GM23338 (cell line): Measurements from ENCODE around the gene TTLL5. TPM values are rescaled to one million over a fixed set of nuclear protein-coding genes. Genes with fewer than 3 reads are reported as not detected.

Source experiments
- ATAC-seq: fragments of 200-7000 bp; cut with Tn5 transposase; 3 replicates; pipeline ENCODE4 v1.9.1; 2020
- DNase-seq: peaks from one replicate; pipeline ENCODE4 v3.0.0-alpha.2; 2015; ENCODE audit warnings: low spot score
- H2AFZ ChIP-seq: fragments of 200-600 bp; sonication (generic); 2 replicates; pipeline ENCODE4 v1.8.0; 2016; ENCODE audit warnings: antibody characterized with exemption, mild to moderate bottlenecking, moderate library complexity
- H3F3A ChIP-seq: fragments of 200-600 bp; sonication (generic); replicated peaks from 2 replicates; pipeline ENCODE4 v1.8.0; 2017; ENCODE audit warnings: antibody characterized with exemption, mixed run types, low read depth
- H3K27ac ChIP-seq: fragments of 200-600 bp; sonication (generic); 2 replicates; pipeline ENCODE4 v1.6.1; 2016; ENCODE audit warnings: low read depth
- H3K27me3 ChIP-seq: fragments of 200-600 bp; sonication (generic); 2 replicates; pipeline ENCODE4 v1.8.0; 2016; ENCODE audit warnings: mild to moderate bottlenecking, mixed run types, moderate library complexity; ENCODE audit not compliant: insufficient read depth
- H3K36me3 ChIP-seq: fragments of 200-600 bp; sonication (generic); 2 replicates; pipeline ENCODE4 v1.8.0; 2016; ENCODE audit warnings: mild to moderate bottlenecking; ENCODE audit not compliant: insufficient read depth
- H3K4me1 ChIP-seq: fragments of 200-600 bp; sonication (generic); 2 replicates; pipeline ENCODE4 v1.8.0; 2016; ENCODE audit warnings: mild to moderate bottlenecking, moderate library complexity; ENCODE audit not compliant: insufficient read depth
- H3K4me2 ChIP-seq: fragments of 200-600 bp; sonication (generic); 2 replicates; pipeline ENCODE4 v1.7.1; 2017; ENCODE audit warnings: mixed run types
- H3K4me3 ChIP-seq: fragments of 200-600 bp; sonication (generic); 2 replicates; pipeline ENCODE4 v1.6.1; 2016; ENCODE audit warnings: mixed run types
- H3K79me2 ChIP-seq: fragments of 200-600 bp; sonication (generic); replicated peaks from 2 replicates; pipeline ENCODE4 v1.8.0; 2017; ENCODE audit warnings: mild to moderate bottlenecking; ENCODE audit not compliant: insufficient read depth
- H3K9me2 ChIP-seq: fragments of 200-600 bp; sonication (generic); 2 replicates; pipeline ENCODE4 v1.8.0; 2017; ENCODE audit not compliant: insufficient read depth
- H4K20me1 ChIP-seq: fragments of 200-600 bp; sonication (generic); replicated peaks from 2 replicates; pipeline ENCODE4 v1.8.0; 2017; ENCODE audit warnings: mild to moderate bottlenecking; ENCODE audit not compliant: insufficient read depth
- H3K27ac Mint-ChIP-seq: 2 replicates; pipeline ENCODE4 v1.8.0; 2020; ENCODE audit warnings: inconsistent platforms, mild to moderate bottlenecking, moderate library complexity, mixed read lengths
- H3K27me3 Mint-ChIP-seq: 3 replicates; pipeline ENCODE4 v1.8.0; 2022; ENCODE audit warnings: low read depth, mild to moderate bottlenecking, moderate library complexity, mixed read lengths, inconsistent platforms; ENCODE audit not compliant: insufficient read depth, poor library complexity
- H3K36me3 Mint-ChIP-seq: 3 replicates; pipeline ENCODE4 v1.8.0; 2021; ENCODE audit warnings: low read depth, mild to moderate bottlenecking, inconsistent platforms, moderate library complexity, mixed read lengths
- H3K4me1 Mint-ChIP-seq: 3 replicates; pipeline ENCODE4 v1.8.0; 2020; ENCODE audit warnings: mild to moderate bottlenecking, inconsistent platforms, mixed read lengths
- H3K4me3 Mint-ChIP-seq: 3 replicates; pipeline ENCODE4 v1.8.0; 2021; ENCODE audit warnings: moderate library complexity, mild to moderate bottlenecking, inconsistent platforms, mixed read lengths
- H3K9me3 Mint-ChIP-seq: 3 replicates; pipeline ENCODE4 v1.8.0; 2020; ENCODE audit warnings: moderate library complexity, mild to moderate bottlenecking, inconsistent platforms, mixed read lengths
- CREB1 ChIP-seq: fragments of 250-450 bp; sonication (Bioruptor Pico); IDR thresholded peaks from 2 replicates; pipeline ENCODE4 v1.5.0; 2020; ENCODE audit warnings: low read depth, mild to moderate bottlenecking, moderate library complexity
- CTCF ChIP-seq, 2 experiments: fragments of 200-600 bp in 1 of 2; sonication (generic) in 1 of 2; conservative IDR thresholded peaks; 2 replicates each; pipeline versions ENCODE4 v1.5.1 to v1.6.1; 2016 to 2017; ENCODE audit warnings: antibody characterized with exemption in 2 of 2, low read depth in 2 of 2, mild to moderate bottlenecking in 2 of 2, moderate library complexity in 1 of 2
- EZH2 ChIP-seq: fragments of 200-600 bp; sonication (generic); IDR thresholded peaks from one replicate; pipeline ENCODE4 v1.8.0; 2017; ENCODE audit warnings: antibody characterized with exemption, mild to moderate bottlenecking, low read depth; ENCODE audit not compliant: unreplicated experiment
- EZH2phosphoT487 ChIP-seq: fragments of 200-600 bp; sonication (generic); IDR thresholded peaks from one replicate; pipeline ENCODE4 v1.8.1; 2018; ENCODE audit warnings: antibody characterized with exemption; ENCODE audit not compliant: unreplicated experiment
- JUNB ChIP-seq: IDR thresholded peaks from one replicate; pipeline ENCODE4 v1.6.1; 2016; ENCODE audit warnings: antibody characterized with exemption; ENCODE audit not compliant: unreplicated experiment
- POLR2AphosphoS5 ChIP-seq: IDR thresholded peaks from 2 replicates; pipeline ENCODE4 v1.6.1; 2016; ENCODE audit warnings: antibody characterized with exemption, low read depth
- STAT1 ChIP-seq: IDR thresholded peaks from one replicate; pipeline ENCODE4 v1.6.1; 2016; ENCODE audit warnings: antibody characterized with exemption; ENCODE audit not compliant: unreplicated experiment
- ZNF114 ChIP-seq: fragments of 250-450 bp; sonication (Bioruptor Pico); IDR thresholded peaks from 2 replicates; pipeline ENCODE4 v1.5.0; 2020; ENCODE audit warnings: mild to moderate bottlenecking, moderate library complexity
- ZNF331 ChIP-seq: fragments of 250-450 bp; sonication (Bioruptor Pico); IDR thresholded peaks from 2 replicates; pipeline ENCODE4 v1.5.0; 2020; ENCODE audit warnings: low read depth, mild to moderate bottlenecking, moderate library complexity
- ZNF462 ChIP-seq: fragments of 250-450 bp; sonication (Bioruptor Pico); IDR thresholded peaks from 2 replicates; pipeline ENCODE4 v1.5.0; 2020; ENCODE audit warnings: mild to moderate bottlenecking, moderate library complexity
- polyA plus RNA-seq: library from polyadenylated mRNA; unstranded; fragments of >200 nt; fragmentation: Nextera tagmentation; extraction: Ambion mirVana; gene quantifications from 2 replicates; pipeline ENCODE4 v1.2.1, GENCODE V29; 2016
- total RNA-seq: library from RNA; depleted of rRNA; stranded (reverse); fragments of >200 nt; shearing (Covaris generic); gene quantifications from 2 replicates; pipeline ENCODE4 v1.2.3, GENCODE V29; 2014

TTLL5 gene
- total and polyA plus RNA-seq, 2 experiments from 2014 or later: 33.5 to 35.4 TPM

- Histone ChIP-seq H3K4me2 (peak overlapping the region; percentile 61), H3K79me2 (no peaks in the 10 kb centered on the region), H3K9me2 (peaks cover 15% of the 10 kb centered on the region), H3K36me3 (no peaks in the 10 kb centered on the region; the same call in 1 of the 2 replicates), H4K20me1 (no peaks in the 10 kb centered on the region), H3K27me3 (no peaks in the 10 kb centered on the region), H3K4me1 (peaks cover 29% of the 10 kb centered on the region), H3K27ac (peak overlapping the region; percentile 94), H3K4me3 (peak overlapping the region; percentile 30), H2AFZ (no peak overlapping the region), H3F3A (peaks cover 5% of the 10 kb centered on the region; the same call in 1 of the 2 replicates)
- peaks cover 7% of the 10 kb centered on the region for H3K27me3 Mint-ChIP-seq
- H3K27ac Mint-ChIP-seq: peak overlapping the region; percentile 92
- no peaks in the 10 kb centered on the region for H3K9me3 Mint-ChIP-seq
- H3K36me3 Mint-ChIP-seq: peaks cover 9% of the 10 kb centered on the region; the same call in 2 of the 3 replicates
- no peak for TF ChIP-seq ZNF114 (CRISPR knock-in tag)
- peak; percentile 12; the same call in 1 of the 2 replicates for TF ChIP-seq POLR2AphosphoS5
- peak; percentile 84 for TF ChIP-seq ZNF462 (CRISPR knock-in tag)
- TF ChIP-seq CREB1 (CRISPR knock-in tag): no peak
- TF ChIP-seq EZH2: no peak
- TF ChIP-seq EZH2phosphoT487: no peak
- no peak for TF ChIP-seq JUNB
- no peak for TF ChIP-seq ZNF331 (CRISPR knock-in tag)
- no peak for TF ChIP-seq CTCF (conservative IDR thresholded peaks at IDR 0.05; ENCODE audit: low read depth in 2 of 2)
- TF ChIP-seq STAT1: no peak
- DNase-seq (peak; percentile 78), ATAC-seq (peak; percentile 80)
- peak overlapping the region; percentile 63 for H3K4me3 Mint-ChIP-seq
- peaks cover 49% of the 10 kb centered on the region for H3K4me1 Mint-ChIP-seq
These were observed 29.6 kb upstream of the TTLL5 start for GRCh38 chr14:75631453-75631831.
